ENCODE measurements around the gene ANKFY1.

- TF ChIP-seq POLR2AphosphoS5 (IDR thresholded peaks at IDR 0.05) (no peak), CTCF (IDR thresholded peaks at IDR 0.05) (no peak), EP300 (IDR thresholded peaks at IDR 0.05; ENCODE audit: low read depth) (no peak)
Measured at GRCh38 chr17:4125552-4125951, 138.2 kb downstream of the ANKFY1 start.
